ENCODE results near the gene GAD2.

The GAD2 gene

DNA sequence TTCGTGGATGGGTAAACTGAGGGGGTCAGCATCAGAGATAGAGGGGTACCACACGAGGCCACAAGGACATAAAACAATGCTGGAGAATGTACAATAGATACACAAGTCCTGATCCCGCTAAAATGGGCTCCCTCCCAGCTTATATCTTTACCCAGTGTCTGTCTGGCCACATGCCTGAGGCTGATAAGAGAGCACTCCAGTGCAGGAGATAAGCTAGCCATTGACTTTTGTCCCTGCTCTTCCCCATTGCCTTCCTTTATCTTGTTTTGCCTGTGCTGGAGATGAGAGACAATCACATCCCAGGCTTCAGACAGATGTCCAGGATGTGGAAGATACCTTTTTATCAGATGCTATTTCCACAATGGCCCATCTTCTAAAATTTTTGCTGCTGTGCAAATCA is 6.0 kb downstream of the GAD2 start:
- DNase-seq (ENCODE audit: low spot score): no peak

DNA sequence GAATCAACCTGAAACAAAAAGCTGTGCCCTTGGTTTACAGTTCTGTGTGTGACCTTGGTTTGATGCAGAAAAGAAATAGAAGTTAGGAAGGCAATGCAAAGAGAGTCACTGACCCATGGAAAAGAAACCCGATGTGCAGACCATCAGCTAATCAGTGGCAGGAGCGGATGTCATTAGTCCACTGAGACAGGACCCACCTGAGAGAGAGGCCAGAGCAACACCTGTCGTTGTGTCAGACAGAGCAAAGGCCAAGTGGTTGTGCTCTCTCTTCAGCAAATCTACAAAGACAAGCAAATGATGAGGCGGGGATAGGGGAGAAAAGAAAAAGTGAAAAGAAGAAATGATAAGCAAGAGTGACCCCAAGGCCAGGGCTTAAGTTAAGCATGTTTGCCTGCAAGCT is 8.7 kb downstream of the GAD2 start:
- no peak for DNase-seq (ENCODE audit: low spot score)

DNA sequence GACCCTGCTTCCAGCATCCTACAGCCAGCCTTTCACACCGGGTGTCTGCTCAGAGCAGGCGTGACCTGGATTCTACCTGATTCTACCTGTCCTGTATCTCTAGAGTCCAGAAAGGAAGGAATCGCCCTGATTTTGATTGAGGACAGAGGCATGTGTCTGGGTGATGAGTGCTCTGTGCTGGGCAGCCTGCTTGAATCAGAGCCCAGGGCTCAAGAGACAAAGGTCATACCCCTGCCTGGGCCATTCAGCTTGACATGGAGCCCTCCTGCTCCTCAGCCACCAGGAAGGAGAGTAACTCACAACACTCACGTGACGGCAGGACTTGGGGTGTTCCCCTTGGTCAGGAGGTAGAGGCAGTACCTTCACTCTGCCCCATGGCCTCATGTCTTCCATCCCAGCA is 11.2 kb downstream of the GAD2 start:
- DNase-seq (ENCODE audit: low spot score): no peak

DNA sequence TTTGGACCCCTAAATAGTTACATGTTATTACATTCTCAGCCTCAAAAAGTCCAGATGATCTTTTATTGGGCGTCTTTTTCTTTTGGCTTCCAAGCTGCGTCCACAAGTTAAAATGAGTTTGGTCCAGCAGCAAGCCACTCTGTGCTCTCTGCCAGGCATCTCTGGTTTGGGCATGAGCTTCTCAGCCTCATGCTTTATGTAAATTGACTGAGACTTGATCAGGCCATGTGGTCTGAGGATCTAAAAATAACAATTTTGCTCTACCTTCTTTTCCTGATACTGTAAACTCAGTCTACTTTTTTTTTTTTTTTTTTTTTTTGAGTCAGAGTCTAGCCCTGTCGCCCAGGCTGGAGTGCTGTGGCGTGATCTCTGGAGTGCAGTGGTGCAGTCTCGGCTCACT is 15.6 kb downstream of the GAD2 start:
- no peak for DNase-seq (ENCODE audit: low spot score)

DNA sequence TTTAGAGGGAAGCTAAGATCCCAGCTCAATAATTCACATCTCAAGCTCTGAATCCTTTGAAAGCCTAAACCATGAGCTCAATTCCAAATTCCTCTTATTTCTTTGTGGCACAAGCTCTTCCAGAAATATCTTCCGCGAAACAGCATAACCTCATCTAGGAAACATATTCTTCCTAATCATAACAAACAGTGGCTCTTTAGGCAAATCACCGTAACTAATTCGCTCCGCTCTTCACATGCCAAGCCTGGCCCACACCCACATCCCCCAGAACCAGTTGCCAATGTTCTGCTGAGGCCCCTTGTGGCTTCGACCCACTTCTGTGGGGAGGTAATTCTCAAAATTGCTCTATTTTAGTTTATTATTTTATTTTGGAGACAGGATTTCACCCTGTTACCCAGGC is 19.2 kb downstream of the GAD2 start:
- no peak for DNase-seq (ENCODE audit: low spot score)

DNA sequence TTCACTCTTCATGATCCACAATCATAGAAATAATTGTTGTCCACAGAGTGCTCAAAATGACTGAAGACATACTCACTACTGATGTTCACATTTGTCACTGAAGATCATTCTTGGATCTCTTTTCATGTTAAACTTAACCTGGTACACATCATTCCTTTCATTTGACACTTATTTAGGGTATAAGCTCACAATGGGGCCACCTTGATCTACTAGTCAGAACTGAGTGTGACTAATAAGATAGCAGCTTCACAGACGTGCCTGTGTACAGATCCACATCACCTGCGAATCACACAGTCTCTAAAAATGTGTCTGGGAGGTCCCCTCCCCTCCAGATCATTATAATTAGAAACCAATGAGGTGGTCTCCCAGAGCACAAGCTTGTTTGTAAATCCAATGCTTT is 21.8 kb downstream of the GAD2 start:
- no peak for DNase-seq (ENCODE audit: low spot score)

DNA sequence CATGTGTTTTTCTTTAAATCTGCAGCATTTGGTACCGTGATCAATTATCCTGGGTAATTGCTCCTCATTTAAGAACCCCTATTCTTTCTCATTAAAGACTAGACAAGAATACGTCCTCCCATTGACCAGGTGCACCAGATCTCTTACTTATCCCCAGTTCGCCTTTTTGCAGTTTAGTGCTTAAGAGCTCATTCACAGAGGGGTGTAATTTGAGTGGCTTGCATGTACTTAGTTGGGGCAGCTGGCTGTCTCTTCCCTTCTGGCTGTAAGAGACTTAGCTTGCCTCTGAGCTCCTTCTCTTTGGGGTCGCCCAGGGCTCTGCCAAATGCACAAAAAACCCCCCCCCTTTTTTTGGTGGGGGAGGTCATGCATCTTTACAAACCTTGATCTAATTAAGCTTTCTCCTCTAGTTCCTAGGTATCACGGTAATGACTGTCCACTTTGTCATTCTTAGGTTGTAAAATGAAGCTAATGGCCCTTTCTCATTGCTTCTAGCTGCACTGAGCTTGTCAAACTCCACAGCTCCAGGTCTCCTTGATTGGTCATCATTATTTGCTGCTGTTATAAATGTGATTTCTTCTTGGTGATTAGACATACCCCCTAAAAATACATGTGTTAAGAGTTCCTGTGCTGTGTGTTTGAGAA is 26.3 kb downstream of the GAD2 start:
- no peak for DNase-seq (ENCODE audit: low spot score)

DNA sequence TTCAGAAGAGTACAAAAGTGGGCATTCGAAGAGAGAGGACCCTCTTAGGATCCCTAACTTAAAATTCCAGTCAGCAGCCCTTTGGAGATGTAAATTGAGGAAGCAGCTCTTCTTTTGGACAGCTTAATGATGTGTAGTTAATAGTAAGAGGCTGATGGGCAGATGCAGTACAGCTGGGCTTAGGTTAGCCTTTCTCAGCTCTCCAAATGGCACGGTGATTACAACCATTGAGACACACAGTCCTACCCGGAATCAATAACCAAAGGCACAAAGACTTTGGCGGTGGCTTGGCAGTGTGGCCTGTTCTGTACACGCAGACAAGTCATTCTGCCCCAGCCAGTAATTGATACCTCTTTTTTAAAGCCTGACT is 26.8 kb downstream of the GAD2 start:
- no peak for DNase-seq (ENCODE audit: low spot score)

DNA sequence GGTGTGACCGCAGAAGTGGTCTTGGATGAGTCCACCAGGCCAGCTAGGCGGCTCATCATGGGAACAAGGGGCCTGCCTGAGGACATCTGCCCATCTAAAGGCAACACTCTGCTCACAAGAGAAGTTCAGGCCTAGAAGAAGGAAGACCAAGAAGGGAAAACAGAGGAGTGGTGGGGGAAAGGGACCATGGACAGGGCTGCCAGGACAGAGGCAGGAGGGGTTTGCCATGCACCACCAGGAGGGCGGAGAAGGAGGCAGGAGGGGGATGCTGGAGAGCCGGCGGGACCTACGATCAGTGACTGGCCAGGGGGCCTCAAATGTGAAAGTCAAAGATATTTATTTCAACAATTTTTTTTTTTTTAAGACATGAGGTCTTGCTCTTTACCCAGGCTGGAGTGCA is 33.1 kb downstream of the GAD2 start:
- DNase-seq (ENCODE audit: low spot score): no peak

DNA sequence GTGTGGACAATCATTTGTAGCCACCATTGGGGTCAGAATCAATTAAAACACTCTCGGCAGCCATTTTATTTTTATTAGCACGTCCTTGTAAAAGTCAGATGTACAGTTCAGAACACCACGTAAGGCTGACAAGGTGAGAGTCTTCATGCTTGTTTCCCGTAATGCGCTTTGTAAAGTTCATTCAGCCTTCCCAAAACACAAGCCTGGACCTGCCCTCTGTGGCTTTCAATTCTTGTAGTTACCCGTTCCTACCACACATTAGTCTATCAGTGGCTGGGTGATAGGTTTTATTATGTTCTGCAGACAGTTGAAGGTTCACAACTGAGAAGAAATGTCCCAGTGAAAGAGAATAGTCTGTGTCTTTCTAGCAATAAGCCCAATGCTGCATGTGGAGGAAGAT is 35.4 kb downstream of the GAD2 start:
- DNase-seq (ENCODE audit: low spot score): no peak

DNA sequence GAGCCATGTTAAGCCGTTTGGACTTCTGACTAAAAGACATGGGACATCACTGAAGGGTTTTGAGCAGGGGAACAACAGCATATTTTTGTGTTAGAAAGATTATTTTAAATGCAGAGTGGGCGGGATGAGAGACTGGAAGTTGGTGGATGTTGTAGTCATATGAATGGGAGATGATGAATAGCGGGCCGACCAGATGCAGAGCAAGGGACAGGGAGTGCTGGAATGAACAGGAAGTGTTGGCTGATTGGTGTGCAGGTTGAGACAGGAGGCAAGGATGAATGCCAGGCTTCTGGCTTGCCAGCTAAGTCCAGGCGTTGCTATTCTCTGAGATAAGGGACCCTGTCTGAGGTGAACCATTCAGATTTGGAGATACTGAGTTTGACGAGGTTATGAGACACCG is 38.0 kb downstream of the GAD2 start:
- no peak for DNase-seq (ENCODE audit: low spot score)

DNA sequence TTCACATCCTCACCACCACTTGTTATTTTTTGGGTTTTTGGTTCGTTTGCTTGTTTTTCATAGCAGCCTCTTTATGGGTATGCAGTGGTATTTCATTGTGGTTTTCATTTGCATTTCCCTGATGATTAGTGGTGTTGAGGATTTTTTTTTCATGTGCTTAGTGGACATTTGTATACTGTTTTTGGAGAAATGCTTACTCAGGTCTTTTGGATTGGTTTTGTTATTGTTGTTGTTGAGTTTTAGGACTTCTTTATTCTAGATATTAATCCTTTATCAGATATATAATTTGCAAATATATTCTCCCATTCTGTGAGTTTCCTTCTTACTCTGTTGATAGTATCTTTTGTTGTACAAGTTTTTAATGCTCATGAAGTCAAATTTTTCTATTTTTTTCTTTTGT is 42.8 kb downstream of the GAD2 start:
- DNase-seq (ENCODE audit: low spot score): no peak

DNA sequence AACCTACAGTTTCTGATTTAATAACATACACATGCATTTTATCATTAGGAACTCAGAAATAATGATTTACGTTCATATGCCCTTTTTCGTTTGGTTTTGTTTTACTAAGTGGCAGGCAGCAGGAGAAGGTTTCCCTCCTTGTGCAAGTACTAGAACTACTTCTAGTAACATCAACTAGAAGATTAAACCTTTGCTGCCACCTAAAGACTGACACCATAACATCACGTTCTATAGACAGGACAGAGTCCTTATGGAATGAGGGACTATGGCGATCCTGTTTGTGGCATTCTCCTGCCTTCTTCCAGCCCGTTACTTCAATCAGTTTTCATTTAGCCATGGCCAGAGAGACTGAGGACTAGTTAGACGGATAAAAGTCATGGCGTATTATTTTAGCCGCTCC is 53.2 kb downstream of the GAD2 start:
- DNase-seq (ENCODE audit: low spot score): no peak

DNA sequence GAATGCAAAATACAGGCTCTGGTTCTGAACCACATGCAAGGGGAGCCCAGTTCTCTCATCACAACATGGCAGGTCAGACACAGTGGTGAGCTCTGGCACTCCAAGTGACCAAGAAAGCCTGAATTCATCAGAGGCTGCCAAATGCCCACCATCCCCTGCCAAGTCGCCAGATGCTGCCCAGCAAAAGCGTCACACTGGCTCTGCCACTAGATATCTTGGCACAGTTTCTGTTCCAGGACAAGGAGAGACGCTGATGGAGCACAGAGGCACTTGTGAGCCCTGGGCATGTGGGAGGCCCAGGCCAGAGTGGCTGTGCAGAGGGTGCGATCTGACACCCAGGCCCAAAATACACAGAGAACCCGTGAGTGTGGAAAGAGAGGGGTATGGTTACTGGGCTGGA is 57.8 kb downstream of the GAD2 start:
- DNase-seq (ENCODE audit: low spot score): no peak

DNA sequence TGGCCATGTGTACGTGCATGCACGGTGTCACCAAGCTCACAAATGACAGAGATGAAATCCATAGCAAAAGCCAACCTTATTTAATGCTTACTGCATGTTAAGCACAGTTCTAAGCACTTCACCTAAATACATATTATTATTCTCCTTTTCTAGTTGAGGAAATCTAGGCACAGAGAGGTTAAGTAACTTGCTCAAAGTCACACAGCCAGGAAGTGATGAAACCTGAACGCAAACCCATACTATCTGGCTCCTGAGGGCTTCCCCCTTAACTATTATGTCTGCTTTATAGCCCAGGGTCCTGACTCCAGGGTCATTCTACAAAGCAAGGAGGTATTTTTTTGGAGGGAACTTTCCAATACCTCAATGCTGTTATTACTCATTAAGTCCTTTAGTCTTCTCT is 61.7 kb downstream of the GAD2 start:
- no peak for DNase-seq (ENCODE audit: low spot score)

DNA sequence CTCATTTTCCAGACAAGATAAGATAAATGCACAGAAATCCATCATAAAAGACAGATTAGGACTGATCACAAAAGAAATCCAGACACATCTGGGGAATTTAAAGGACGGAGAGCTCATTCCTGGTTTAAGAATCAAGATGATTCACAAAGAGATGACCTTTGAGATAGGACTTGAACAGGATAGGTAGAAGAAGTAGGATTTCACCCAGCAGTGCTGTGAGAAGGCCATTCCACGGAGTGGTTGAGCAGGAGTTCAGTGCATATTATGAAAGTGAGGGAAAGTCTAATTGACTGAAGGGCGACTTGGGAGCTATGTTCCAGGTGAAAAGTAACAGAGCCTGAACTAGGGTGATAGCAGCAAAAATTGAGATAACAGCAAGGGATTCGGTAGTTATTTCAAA is 73.7 kb downstream of the GAD2 start:
- DNase-seq (ENCODE audit: low spot score): no peak

DNA sequence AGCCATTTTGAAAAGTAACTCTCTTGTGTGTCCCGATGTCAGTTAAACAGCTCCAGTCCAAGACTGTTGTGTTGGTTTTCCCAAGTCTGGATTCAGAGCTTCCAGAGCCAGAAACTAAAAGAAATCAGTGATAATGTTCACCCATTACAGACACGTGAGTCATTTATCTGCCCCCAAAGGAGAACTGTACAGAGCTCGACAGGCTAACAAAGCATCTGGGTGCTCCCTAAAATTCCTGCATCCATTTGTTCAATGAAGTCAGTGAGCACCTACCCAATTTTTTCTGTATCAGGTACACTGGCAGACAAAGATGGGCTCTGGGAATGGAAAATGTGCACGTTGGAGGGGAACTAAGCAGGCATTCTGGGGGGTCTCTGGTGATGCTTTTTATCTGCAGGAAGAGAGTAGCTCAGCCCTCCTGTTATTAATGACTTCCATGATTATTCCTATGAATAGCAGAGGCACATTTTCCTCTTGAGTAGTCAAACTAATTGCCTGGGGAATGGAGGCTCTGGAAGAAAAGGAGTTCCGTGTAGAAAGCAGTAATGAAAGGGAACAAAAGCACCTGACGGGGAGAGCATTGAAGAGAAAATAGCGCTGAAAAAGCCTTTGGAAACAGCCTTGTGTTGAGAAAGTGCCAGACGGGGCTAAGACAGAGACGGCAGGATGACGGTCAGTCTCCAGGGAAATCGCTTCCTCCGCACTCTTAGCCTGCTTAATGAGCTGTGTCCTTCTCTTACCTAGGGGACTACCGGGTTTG is 75.3 kb downstream of the GAD2 start:
- no peak for DNase-seq (ENCODE audit: low spot score)

DNA sequence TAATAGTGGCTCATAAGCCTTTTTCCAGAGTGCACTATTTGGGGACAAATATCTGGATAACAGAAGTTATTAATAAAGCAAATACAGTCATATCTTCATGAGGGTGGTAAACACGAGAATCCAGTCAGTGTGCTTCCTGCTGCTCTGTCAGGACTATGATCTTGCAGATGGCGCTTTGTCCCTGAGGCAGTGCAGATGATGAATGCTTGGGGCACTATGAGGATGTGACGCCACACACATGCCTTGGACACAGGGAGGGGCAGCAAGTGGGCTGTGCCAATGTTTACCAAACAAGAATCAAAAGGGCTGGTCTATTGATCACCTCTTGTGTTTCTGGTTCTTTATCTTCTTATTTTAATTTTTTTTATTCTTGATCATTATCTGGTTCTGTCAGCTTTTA is 79.8 kb downstream of the GAD2 start:
- DNase-seq (ENCODE audit: low spot score): no peak

DNA sequence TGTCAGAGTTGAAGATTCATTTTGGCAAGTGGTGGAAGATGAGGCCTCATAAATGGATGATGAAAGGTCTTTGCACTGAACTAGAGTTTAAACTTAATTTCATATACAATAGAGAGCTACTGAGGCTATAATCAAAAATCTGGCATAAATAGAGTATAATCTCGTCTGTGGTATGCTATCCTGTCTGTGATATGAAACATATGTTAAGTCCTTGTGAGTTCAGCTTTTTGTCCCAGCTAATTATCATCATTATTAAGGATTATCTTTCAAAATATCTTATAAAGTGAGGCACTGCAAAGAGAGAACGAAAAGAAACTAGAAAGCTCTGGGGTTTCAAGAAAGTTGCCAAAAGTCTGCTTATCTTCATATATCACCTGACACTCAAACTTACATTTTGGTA is 83.4 kb downstream of the GAD2 start:
- DNase-seq (ENCODE audit: low spot score): no peak

DNA sequence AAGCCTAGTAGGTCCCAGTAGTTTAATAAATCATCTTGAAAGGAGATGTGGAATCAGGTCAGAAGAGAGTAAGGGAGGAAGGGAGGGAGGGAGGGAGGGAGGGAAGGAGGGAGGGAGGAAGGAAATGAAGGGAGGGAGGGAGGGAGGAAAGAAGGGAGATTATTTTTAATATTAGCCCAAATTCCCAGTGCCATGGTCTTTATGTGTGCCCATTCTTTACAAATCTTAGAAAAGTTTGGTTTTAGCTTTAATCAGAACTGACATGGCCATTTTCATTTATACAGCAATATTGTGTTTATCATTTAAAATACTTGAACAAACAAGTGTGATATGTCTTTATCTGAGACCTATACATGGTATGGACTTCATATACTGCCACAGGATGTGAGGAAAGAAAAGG is 86.8 kb downstream of the GAD2 start:
- DNase-seq (ENCODE audit: low spot score): no peak

DNA sequence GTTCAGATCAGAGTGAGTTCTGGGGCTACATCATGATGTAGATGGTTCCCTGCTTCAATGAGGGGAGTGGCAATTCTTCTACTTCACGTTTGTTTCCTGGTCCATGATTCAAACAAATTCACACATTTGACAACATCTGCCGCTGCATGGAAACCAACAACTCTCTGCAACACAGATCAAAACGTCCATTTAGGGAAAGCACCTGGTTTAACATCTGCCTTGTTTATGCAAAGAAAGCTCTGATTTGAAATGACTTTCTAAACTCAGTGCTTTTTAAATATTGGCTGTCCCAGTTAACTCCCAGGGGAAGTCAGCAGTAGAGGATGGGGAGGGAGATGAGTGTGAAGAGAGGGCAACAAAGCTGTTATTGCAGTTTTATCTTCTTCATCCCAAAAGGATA is 93.8 kb downstream of the GAD2 start:
- no peak for DNase-seq (ENCODE audit: low spot score)

DNA sequence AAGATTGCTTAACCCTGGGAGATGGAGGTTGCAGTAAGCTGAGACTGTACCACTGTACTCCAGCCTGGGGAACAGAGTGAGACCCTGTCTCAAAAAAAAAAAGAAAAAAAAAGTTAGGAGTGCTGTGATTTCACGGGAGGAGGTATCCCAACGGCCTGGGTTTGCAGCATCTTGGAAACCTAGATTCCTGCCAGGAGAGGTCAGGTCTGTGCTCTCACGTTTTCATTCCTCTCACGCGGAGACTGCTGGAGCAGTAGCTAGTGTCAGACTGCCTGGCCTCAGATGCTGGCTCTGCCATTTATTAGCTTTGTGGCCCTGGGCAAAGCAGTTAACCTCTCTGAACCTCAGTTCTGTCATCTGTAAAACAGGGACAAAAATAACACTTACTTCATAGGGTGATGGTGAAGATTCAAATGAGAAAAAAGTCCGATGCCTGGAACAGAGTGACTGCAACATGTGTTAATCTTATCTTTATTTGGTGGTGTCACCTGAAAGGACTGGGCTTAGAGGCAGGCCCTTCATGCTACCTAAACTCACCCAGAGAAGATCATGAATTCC is 94.9 kb downstream of the GAD2 start:
- DNase-seq (ENCODE audit: low spot score): no peak

DNA sequence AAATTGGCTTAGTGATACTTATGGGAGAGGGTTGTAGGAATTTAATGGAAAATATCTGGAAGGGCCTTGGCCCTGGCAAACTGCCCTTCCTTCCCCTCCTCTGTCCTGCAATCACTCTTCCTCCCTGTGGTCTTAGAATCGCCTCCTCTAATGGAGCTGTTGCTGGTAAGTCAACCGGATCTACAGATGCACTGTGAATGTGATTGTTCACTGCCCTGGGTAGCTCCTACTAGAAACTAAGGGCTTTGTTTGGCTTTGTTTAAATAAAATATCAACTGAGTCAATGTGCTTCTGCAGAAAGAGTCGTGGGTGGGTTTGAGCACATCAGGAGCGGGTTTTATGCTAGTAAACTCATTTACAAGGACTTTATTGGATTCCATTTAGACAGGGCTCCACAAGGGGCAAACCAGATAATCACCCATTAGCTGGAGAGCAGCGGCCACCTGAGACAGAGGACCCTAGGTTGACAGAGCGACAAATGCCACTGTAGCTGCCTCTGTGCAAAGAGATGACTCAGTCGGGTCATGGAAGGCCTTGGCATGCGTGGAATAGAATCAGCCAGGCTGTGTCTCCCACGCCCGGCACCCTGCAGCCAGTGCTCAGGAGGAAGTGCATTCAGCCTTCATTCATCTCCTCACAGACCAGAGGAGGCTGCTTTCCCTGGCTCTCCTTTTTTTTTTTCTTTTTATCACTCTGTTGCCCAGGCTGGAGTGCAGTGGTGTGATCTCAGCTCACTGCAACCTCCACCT is 97.9 kb downstream of the GAD2 start:
- no peak for DNase-seq (ENCODE audit: low spot score)

Data from HuH-7.5 (cell line).